Tibial nerve (tissue), 4 donors: ENCODE data around the gene KIF20B. TPM values are rescaled to one million over a fixed set of nuclear protein-coding genes. Genes with fewer than 3 reads are reported as not detected.

Source experiments
- DNase-seq, 2 donors: peaks; one replicate each; pipeline ENCODE4 v3.0.0-alpha.2; 2019; ENCODE audit warnings: low spot score in 2 of 2
- H3K27ac ChIP-seq, 4 donors: fragments of 200-600 bp; sonication (generic) in 3 of 4; one replicate each; pipeline ENCODE4 v1.5.1; 2017 to 2019; ENCODE audit warnings: mild to moderate bottlenecking in 1 of 4
- H3K27me3 ChIP-seq, 2 donors: fragments of 200-600 bp; sonication (generic) in 1 of 2; one replicate each; pipeline versions ENCODE4 v1.5.1 to v1.6.0; 2017 to 2019
- H3K36me3 ChIP-seq, 3 donors: fragments of 200-600 bp; sonication (generic); one replicate each; pipeline ENCODE4 v1.5.1; 2018 to 2019
- H3K4me1 ChIP-seq, 4 donors: fragments of 200-600 bp; sonication (generic) in 3 of 4; one replicate each; pipeline ENCODE4 v1.5.1; 2017 to 2019
- H3K4me3 ChIP-seq, 4 donors: fragments of 200-600 bp; sonication (generic) in 3 of 4; one replicate each; pipeline ENCODE4 v1.5.1; 2017 to 2019; ENCODE audit warnings: mild to moderate bottlenecking in 1 of 4, moderate library complexity in 1 of 4
- H3K9me3 ChIP-seq, 4 donors: fragments of 200-600 bp; sonication (generic) in 3 of 4; one replicate each; pipeline ENCODE4 v1.5.1; 2017 to 2019
- EP300 ChIP-seq, 2 donors: sonication (generic); formaldehyde crosslinking; IDR thresholded peaks; one replicate each; pipeline ENCODE4 v1.6.1; 2017; ENCODE audit warnings: antibody characterized with exemption in 2 of 2, mild to moderate bottlenecking in 1 of 2
- POLR2A ChIP-seq, 2 donors: fragments of 450-650 bp; IDR thresholded peaks; one replicate each; pipeline ENCODE4 v1.6.1; 2017; ENCODE audit warnings: antibody characterized with exemption in 2 of 2, mild to moderate bottlenecking in 2 of 2, moderate library complexity in 2 of 2
- WGBS, 2 donors: methylation state at CpG; one replicate each; pipeline ENCODE4 v1.1.5; 2018; 5-methylcytosine and 5-hydroxymethylcytosine counted together
- total RNA-seq, 4 donors: library from RNA; depleted of rRNA; stranded (reverse); fragments of >200 nt; gene quantifications; one replicate each; pipeline ENCODE4 v1.1.0, GENCODE V29; 2016
- TF ChIP-seq, protein P1 (sequence below), 5 experiments: fragments of 200-600 bp in 3 of 5; fragments of 450-650 bp in 2 of 5; sonication (generic) in 3 of 5; IDR thresholded peaks; one replicate each; pipeline ENCODE4 v1.5.1; 2016 to 2019; ENCODE audit warnings: antibody characterized with exemption in 5 of 5, mild to moderate bottlenecking in 3 of 5, moderate library complexity in 2 of 5

Gene KIF20B, protein sequence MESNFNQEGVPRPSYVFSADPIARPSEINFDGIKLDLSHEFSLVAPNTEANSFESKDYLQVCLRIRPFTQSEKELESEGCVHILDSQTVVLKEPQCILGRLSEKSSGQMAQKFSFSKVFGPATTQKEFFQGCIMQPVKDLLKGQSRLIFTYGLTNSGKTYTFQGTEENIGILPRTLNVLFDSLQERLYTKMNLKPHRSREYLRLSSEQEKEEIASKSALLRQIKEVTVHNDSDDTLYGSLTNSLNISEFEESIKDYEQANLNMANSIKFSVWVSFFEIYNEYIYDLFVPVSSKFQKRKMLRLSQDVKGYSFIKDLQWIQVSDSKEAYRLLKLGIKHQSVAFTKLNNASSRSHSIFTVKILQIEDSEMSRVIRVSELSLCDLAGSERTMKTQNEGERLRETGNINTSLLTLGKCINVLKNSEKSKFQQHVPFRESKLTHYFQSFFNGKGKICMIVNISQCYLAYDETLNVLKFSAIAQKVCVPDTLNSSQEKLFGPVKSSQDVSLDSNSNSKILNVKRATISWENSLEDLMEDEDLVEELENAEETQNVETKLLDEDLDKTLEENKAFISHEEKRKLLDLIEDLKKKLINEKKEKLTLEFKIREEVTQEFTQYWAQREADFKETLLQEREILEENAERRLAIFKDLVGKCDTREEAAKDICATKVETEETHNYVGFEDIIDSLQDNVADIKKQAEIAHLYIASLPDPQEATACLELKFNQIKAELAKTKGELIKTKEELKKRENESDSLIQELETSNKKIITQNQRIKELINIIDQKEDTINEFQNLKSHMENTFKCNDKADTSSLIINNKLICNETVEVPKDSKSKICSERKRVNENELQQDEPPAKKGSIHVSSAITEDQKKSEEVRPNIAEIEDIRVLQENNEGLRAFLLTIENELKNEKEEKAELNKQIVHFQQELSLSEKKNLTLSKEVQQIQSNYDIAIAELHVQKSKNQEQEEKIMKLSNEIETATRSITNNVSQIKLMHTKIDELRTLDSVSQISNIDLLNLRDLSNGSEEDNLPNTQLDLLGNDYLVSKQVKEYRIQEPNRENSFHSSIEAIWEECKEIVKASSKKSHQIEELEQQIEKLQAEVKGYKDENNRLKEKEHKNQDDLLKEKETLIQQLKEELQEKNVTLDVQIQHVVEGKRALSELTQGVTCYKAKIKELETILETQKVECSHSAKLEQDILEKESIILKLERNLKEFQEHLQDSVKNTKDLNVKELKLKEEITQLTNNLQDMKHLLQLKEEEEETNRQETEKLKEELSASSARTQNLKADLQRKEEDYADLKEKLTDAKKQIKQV (N-terminal part only)
- total RNA-seq: 1 to 10 TPM; 1.6 to 4.8 (median 2.3) TPM

DNA sequence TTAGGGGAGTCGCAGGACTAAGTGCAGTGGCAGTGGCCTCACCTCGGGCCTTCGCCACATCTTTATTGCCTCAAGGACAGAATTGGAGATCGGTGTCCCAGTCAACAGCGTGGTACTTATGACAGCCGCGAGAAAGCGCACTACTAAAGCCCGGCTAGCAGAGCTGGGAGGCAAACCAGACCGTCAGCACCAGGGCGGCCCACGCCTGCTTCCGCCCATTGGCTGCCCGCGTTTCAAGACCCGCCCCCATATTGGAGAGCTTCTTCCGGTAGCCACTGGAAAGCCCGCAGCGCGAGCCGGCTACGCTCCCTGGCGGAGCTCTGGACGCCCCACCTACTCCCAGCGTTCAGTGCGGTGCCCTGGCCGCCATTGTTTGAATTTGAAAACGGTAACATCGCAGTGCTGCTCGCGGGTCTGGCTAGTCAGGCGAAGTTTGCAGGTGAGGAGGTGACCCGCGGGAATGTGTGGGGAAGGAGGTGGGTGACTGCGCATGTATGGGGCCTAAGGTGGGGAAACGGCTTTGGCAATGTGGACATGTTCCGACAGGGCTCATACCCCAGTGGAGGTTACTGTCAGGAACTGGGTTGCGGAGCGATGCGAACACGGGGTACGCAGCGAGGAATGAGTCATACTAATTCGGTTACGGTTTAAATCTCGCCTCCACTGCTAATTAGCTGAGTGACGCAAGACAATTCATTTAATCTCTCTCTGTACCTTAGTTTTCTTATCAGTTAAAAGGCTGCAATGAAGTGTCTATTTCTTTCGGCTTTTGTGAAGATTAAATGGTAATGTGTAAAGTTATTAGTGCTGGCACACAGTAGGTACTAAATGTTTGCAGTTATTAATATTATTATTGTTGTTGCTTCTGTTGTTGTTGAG lies at the start of gene KIF20B:
Gene KIF20B, plus strand, starts transcription at position 349 of the 879 bp plus-strand sequence. CDS start 3,705 bp downstream, outside the sequence.
- TF ChIP-seq EP300 (IDR thresholded peaks at IDR 0.05) (peak; percentile 48 to 84), POLR2A (IDR thresholded peaks at IDR 0.05) (peak in 1 of 2 donors; percentile 66)
- TF ChIP-seq, protein P1, sequence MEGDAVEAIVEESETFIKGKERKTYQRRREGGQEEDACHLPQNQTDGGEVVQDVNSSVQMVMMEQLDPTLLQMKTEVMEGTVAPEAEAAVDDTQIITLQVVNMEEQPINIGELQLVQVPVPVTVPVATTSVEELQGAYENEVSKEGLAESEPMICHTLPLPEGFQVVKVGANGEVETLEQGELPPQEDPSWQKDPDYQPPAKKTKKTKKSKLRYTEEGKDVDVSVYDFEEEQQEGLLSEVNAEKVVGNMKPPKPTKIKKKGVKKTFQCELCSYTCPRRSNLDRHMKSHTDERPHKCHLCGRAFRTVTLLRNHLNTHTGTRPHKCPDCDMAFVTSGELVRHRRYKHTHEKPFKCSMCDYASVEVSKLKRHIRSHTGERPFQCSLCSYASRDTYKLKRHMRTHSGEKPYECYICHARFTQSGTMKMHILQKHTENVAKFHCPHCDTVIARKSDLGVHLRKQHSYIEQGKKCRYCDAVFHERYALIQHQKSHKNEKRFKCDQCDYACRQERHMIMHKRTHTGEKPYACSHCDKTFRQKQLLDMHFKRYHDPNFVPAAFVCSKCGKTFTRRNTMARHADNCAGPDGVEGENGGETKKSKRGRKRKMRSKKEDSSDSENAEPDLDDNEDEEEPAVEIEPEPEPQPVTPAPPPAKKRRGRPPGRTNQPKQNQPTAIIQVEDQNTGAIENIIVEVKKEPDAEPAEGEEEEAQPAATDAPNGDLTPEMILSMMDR (IDR thresholded peaks at IDR 0.05): peak; percentile 33 to 75 (median 53)
- peak within 1 kb of the TSS; percentile 63 to 76 (median 71) for H3K4me3 ChIP-seq
- peaks cover 0 to 19% (median 8%) of the 10 kb centered on the region in 4 donors for H3K4me1 ChIP-seq
- 1% methylated on average over 31 to 34 of the region's 48 CpGs for WGBS, 2 donors
- DNase-seq: peak; percentile 84 to 88
- H3K36me3 ChIP-seq: no peaks in the 10 kb centered on the region
- peak within 1 kb of the TSS; percentile 66 to 89 (median 84) for H3K27ac ChIP-seq
- H3K27me3 ChIP-seq: no peaks in the 10 kb centered on the region
- H3K9me3 ChIP-seq: no peaks in the 10 kb centered on the region

DNA sequence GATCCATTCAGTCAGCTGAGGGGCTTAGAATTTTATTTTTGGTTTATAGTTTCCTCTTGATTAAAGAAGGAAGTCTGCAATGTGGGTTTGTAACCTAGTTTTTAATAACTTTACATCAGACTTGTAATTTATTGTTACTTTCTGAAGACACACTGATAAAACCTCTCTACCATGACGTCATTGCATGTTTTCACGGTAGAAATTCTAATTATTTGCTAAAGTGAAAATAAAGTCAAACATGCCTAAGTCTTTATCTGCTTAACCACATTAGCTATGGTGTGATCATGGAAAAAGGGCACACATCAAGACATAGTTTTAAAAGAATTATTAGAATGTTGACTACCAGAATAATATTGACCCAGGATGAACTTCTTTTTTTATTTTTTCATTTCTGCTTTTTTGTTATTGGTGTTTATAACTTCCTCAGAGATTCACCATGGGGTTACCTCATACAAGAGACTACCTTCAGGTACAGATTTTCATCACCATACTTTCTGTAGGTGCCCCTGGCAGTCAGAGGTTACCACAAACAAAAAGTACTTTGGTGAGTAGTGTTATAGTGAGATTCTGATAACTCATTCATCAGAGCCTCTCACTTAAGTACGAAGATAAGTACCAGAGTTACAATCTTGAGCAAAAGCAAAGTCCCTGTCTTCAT lies 49.3 kb upstream of the KIF20B start:
- Histone ChIP-seq H3K27me3 (no peaks in the 10 kb centered on the region), H3K27ac (no peak overlapping the region), H3K4me1 (no peaks in the 10 kb centered on the region), H3K9me3 (peaks cover 0 to 7% (median 0%) of the 10 kb centered on the region in 4 donors), H3K4me3 (no peak overlapping the region), H3K36me3 (no peaks in the 10 kb centered on the region)
- 74 to 76% methylated on average over 3 of the region's 3 CpGs for WGBS, 2 donors
- no peak for TF ChIP-seq POLR2A (IDR thresholded peaks at IDR 0.05)
- DNase-seq: no peak

DNA sequence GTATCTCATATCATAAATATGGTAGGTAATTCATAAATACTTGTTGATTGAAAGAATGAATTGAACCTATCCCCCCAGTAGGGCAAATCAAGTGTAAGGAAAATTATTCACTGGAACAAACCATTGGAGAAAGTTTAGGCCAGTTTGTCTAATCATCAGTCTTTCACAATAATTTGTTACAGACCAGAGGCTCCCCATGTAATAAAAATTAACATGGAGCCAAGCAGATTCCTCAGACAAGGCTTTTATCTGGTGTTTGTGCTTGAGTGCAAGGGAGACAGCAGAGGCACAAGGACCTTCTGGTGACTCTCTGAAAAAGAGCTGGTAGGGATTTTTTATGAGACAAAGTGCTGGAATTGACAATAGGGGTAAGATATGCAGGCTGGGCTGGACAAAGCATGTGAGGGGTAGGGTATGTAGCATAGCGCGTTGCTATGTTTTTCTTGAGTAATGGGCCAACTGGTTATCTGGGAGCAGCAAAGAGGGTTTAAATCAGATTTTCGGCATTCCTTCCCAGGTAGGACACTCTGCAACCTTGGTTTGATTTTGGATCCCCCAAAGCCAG lies 48.5 kb upstream of the KIF20B start:
- no peak for DNase-seq
- no peaks in the 10 kb centered on the region for H3K27me3 ChIP-seq
- H3K4me1 ChIP-seq: no peaks in the 10 kb centered on the region
- TF ChIP-seq EP300 (IDR thresholded peaks at IDR 0.05): no peak
- TF ChIP-seq, protein P1 (IDR thresholded peaks at IDR 0.05): no peak
- TF ChIP-seq POLR2A (IDR thresholded peaks at IDR 0.05): no peak
- 92% methylated on average over 3 of the region's 3 CpGs for WGBS, 2 donors
- no peak overlapping the region for H3K4me3 ChIP-seq
- H3K9me3 ChIP-seq: peaks cover 0 to 7% (median 0%) of the 10 kb centered on the region in 4 donors
- no peaks in the 10 kb centered on the region for H3K36me3 ChIP-seq
- H3K27ac ChIP-seq: no peak overlapping the region

DNA sequence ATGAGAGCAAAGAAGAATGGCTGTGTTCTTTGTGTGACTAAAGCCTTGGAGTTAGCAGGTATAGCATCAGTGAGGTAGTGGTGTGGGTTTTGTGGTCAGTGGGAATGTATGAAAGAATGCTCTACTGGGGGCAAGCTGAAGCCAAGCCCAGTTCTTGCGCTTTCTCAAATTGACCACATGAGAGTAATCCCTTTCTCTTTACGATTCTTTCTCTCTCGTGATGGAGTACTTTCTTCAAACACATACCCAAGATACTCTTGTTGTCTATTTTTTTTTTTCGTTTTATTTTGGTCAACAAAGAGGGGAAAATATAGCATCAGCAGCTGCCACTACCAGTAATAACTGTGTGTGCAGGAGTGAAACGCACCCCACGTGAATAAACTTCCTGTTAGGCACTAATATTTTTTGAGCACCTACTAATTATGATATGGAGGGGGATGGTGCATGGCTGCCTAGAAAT lies 48.0 kb upstream of the KIF20B start:
- WGBS, 2 donors: 63 to 70% methylated on average over 6 of the region's 6 CpGs
- no peak overlapping the region for H3K4me3 ChIP-seq

More for the DNA sequence above, 48.0 kb upstream of the KIF20B start:
- TF ChIP-seq POLR2A (IDR thresholded peaks at IDR 0.05) (no peak), EP300 (IDR thresholded peaks at IDR 0.05) (no peak)
- TF ChIP-seq, protein P1 (IDR thresholded peaks at IDR 0.05): no peak
- Histone ChIP-seq H3K27ac (no peak overlapping the region), H3K4me1 (no peaks in the 10 kb centered on the region), H3K27me3 (no peaks in the 10 kb centered on the region), H3K9me3 (peaks cover 0 to 7% (median 0%) of the 10 kb centered on the region in 4 donors), H3K36me3 (no peaks in the 10 kb centered on the region)
- no peak for DNase-seq
